Endodermal cell (in vitro differentiated cells): ENCODE results near the gene DCTN3. TPM values are rescaled to one million over a fixed set of nuclear protein-coding genes. Genes with fewer than 3 reads are reported as not detected.
"Not testable (repeated sequence)": the region's sequence is repeated elsewhere in the genome, so short reads cannot be mapped to it uniquely, and the experiment has no call there.

ENCODE experiments used
- DNase-seq: peaks from one replicate; pipeline ENCODE4 v3.0.0-alpha.2; 2017
- H3K27ac ChIP-seq: 2 replicates; pipeline ENCODE4 v1.5.1; 2013; ENCODE audit warnings: mild to moderate bottlenecking, low read depth, low read length, moderate library complexity
- H3K27me3 ChIP-seq: 2 replicates; pipeline ENCODE4 v1.6.1; 2013; ENCODE audit warnings: mild to moderate bottlenecking, low read length, moderate library complexity; ENCODE audit not compliant: insufficient read depth, control insufficient read depth, poor library complexity, severe bottlenecking
- H3K36me3 ChIP-seq: 2 replicates; pipeline ENCODE4 v1.7.0; 2013; ENCODE audit warnings: mild to moderate bottlenecking, low read length, moderate library complexity; ENCODE audit not compliant: control insufficient read depth, insufficient read depth
- H3K4me1 ChIP-seq: one replicate; pipeline ENCODE4 v1.7.0; 2013; ENCODE audit warnings: low read length; ENCODE audit not compliant: control insufficient read depth, insufficient read depth
- H3K4me3 ChIP-seq: 2 replicates; pipeline ENCODE4 v1.5.1; 2013; ENCODE audit warnings: mild to moderate bottlenecking, low read length, moderate library complexity
- H3K9ac ChIP-seq: 2 replicates; pipeline ENCODE4 v1.6.1; 2013; ENCODE audit warnings: mild to moderate bottlenecking, low read length, moderate library complexity; ENCODE audit not compliant: poor library complexity, severe bottlenecking; ENCODE audit errors: extremely low read depth
- H3K9me3 ChIP-seq: 2 replicates; pipeline ENCODE4 v1.6.1; 2013; ENCODE audit warnings: mild to moderate bottlenecking, low read length, moderate library complexity; ENCODE audit not compliant: control insufficient read depth
- H3K27ac Mint-ChIP-seq: 2 replicates; pipeline ENCODE4 v1.8.0; 2020; ENCODE audit warnings: mixed read lengths
- H3K27me3 Mint-ChIP-seq: 2 replicates; pipeline ENCODE4 v1.8.0; 2021; ENCODE audit warnings: mild to moderate bottlenecking, mixed read lengths; ENCODE audit not compliant: insufficient read depth
- H3K36me3 Mint-ChIP-seq: 2 replicates; pipeline ENCODE4 v1.8.0; 2020; ENCODE audit warnings: low read depth, mixed read lengths
- H3K4me1 Mint-ChIP-seq: 2 replicates; pipeline ENCODE4 v1.8.0; 2020; ENCODE audit warnings: mixed read lengths
- H3K4me3 Mint-ChIP-seq: 2 replicates; pipeline ENCODE4 v1.8.0; 2020; ENCODE audit warnings: mild to moderate bottlenecking, moderate library complexity, mixed read lengths
- H3K9me3 Mint-ChIP-seq: 2 replicates; pipeline ENCODE4 v1.8.0; 2020; ENCODE audit warnings: mild to moderate bottlenecking, mixed read lengths
- CTCF ChIP-seq: fragments of 200-600 bp; sonication (generic); conservative IDR thresholded peaks from 2 replicates; pipeline ENCODE4 v1.5.0; 2021; ENCODE audit warnings: antibody characterized with exemption, mild to moderate bottlenecking
- WGBS, 2 experiments: methylation state at CpG; one replicate each; pipeline versions ENCODE4 v1.1.5 to v1.1.7; 2013; ENCODE audit warnings: missing lambda C conversion rate in 2 of 2, mixed read lengths in 1 of 2; ENCODE audit not compliant: insufficient coverage in 1 of 2, insufficient read length in 1 of 2; 5-methylcytosine and 5-hydroxymethylcytosine counted together
- total RNA-seq, 2 donors: library from RNA; stranded (reverse); fragmentation: NEBNext Ultra II Directional in 1 of 2; extraction: Animal tissue kit (Norgen Biotek cat#: 25700) in 1 of 2; gene quantifications; 2 replicates in 1 of 2; 3 replicates in 1 of 2; pipeline ENCODE4 v1.2.1, GENCODE V29; 2021

The DCTN3 gene
- total RNA-seq, 2 donors from 2014 or later, result 51.9 to 53.6 TPM

- no peaks in the 10 kb centered on the region for H3K9me3 Mint-ChIP-seq
- Histone ChIP-seq H3K4me3 (no peak overlapping the region), H3K27ac (no peak overlapping the region), H3K9ac (no peak overlapping the region), H3K36me3 (peaks cover 19% of the 10 kb centered on the region), H3K27me3 (no peaks in the 10 kb centered on the region), H3K4me1 (peaks cover 14% of the 10 kb centered on the region), H3K9me3 (no peaks in the 10 kb centered on the region)
- H3K4me1 Mint-ChIP-seq, result peaks cover 25% of the 10 kb centered on the region
- peak overlapping the region; percentile 14 for H3K4me3 Mint-ChIP-seq
- peak overlapping the region; percentile 71 for H3K27ac Mint-ChIP-seq
- no peak for TF ChIP-seq CTCF
- DNase-seq, result no peak
- H3K27me3 Mint-ChIP-seq, result no peaks in the 10 kb centered on the region
- peaks cover 17% of the 10 kb centered on the region for H3K36me3 Mint-ChIP-seq
These were observed 24.5 kb upstream of the DCTN3 start for GRCh38 chr9:34644766-34645314.

DNA sequence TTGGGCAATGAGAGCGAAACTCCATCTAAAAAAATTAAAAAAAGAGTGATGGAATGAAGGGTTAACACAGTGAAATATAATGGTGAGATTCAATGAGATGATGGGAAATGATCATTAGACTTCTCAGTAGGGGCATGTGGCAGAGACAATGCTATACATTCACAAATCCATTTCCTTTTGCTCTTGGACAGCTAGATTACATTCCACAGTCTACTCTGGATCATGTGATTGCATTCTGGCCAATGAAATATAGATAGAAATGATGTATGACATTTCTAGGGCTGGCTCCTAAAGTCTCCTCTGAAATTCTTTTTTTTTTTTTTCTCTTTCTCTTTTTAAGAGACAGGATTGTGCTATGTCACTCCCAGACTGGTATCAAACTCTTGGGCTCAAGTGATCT is 22.4 kb upstream of the DCTN3 start:
- 86 to 95% methylated on average over 1 of the region's 1 CpG for WGBS, 2 experiments
- DNase-seq, result no peak
- Histone ChIP-seq H3K9me3 (no peaks in the 10 kb centered on the region), H3K4me3 (no peak overlapping the region), H3K27ac (no peak overlapping the region), H3K27me3 (no peaks in the 10 kb centered on the region), H3K36me3 (no peaks in the 10 kb centered on the region), H3K4me1 (peaks cover 8% of the 10 kb centered on the region), H3K9ac (no peak overlapping the region)
- Mint-ChIP-seq H3K36me3 (no peaks in the 10 kb centered on the region), H3K27me3 (no peaks in the 10 kb centered on the region), H3K27ac (no peak overlapping the region), H3K4me3 (no peak overlapping the region), H3K9me3 (no peaks in the 10 kb centered on the region), H3K4me1 (peaks cover 32% of the 10 kb centered on the region)
- no peak for TF ChIP-seq CTCF

- not testable (repeated sequence) for H3K4me3 ChIP-seq
These were observed 19.0 kb upstream of the DCTN3 start for GRCh38 chr9:34639322-34639721.

GRCh38 chr9:34638138-34638445 is 17.8 kb upstream of the DCTN3 start:
- H3K27ac Mint-ChIP-seq, result peak overlapping the region; percentile 79
- Histone ChIP-seq H3K27me3 (no peaks in the 10 kb centered on the region), H3K4me3 (peak overlapping the region; percentile 84), H3K9ac (peak overlapping the region; percentile 15), H3K36me3 (no peaks in the 10 kb centered on the region), H3K27ac (no peak overlapping the region), H3K9me3 (no peaks in the 10 kb centered on the region), H3K4me1 (no peaks in the 10 kb centered on the region)
- H3K4me1 Mint-ChIP-seq, result peaks cover 18% of the 10 kb centered on the region
- no peak for DNase-seq
- peaks cover 11% of the 10 kb centered on the region for H3K36me3 Mint-ChIP-seq
- H3K9me3 Mint-ChIP-seq, result no peaks in the 10 kb centered on the region
- H3K4me3 Mint-ChIP-seq, result peak overlapping the region; percentile 69
- 34 to 53% methylated on average over 2 to 7 of the region's 7 CpGs for WGBS, 2 experiments
- peaks cover 11% of the 10 kb centered on the region for H3K27me3 Mint-ChIP-seq
- TF ChIP-seq CTCF, result no peak

More at GRCh38 chr9:34639322-34639721, 19.0 kb upstream of the DCTN3 start:
- H3K27me3 Mint-ChIP-seq, H3K4me3 Mint-ChIP-seq, H3K36me3 ChIP-seq, H3K9me3 ChIP-seq, H3K27ac Mint-ChIP-seq, H3K9me3 Mint-ChIP-seq, DNase-seq, H3K4me1 ChIP-seq, H3K27me3 ChIP-seq, H3K27ac ChIP-seq, H3K9ac ChIP-seq: not testable (repeated sequence)
- 82 to 92% methylated on average over 4 to 8 of the region's 8 CpGs for WGBS, 2 experiments
- Mint-ChIP-seq H3K4me1 (peaks cover 19% of the 10 kb centered on the region), H3K36me3 (peaks cover 11% of the 10 kb centered on the region)
